GM19025 (cell line): ENCODE data around the gene FGF19.

Source experiments
- ATAC-seq: cut with Tn5 transposase; IDR thresholded peaks from one replicate; pipeline ENCODE4 v1.9.1; 2021; ENCODE audit warnings: mild to moderate bottlenecking, low read depth, moderate library complexity; ENCODE audit not compliant: unreplicated experiment

FGF19 gene, protein sequence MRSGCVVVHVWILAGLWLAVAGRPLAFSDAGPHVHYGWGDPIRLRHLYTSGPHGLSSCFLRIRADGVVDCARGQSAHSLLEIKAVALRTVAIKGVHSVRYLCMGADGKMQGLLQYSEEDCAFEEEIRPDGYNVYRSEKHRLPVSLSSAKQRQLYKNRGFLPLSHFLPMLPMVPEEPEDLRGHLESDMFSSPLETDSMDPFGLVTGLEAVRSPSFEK

GRCh38 chr11:69703768-69704507 is at the start of gene FGF19:
TSS of gene FGF19 (minus strand) at chr11:69704022. CDS start at chr11:69703876, 146 bp downstream.
- no peak for ATAC-seq

DNA sequence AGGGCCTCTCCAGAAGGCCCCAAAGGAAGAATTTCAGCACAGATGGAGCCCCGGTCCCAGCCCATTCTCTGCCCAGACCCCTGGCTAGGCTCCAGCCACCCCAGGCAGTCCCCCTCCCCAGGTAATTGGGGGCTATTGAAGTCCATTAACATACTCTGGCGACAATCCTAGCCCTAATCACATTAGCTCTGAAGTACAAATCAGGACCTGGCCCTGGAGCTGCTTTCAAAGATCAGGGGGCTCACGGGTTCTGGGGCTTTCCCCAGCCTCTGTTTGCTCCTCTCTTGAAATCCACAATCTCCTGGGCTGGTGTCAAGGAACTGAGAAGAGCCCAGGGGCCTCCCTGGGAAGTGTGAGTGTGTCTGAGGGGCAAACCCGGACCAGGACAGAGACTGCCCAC is 49.1 kb upstream of the FGF19 start:
- ATAC-seq: no peak

GRCh38 chr11:69750875-69751597 is 47.2 kb upstream of the FGF19 start:
- no peak for ATAC-seq

- ATAC-seq: no peak
Measured at GRCh38 chr11:69750108-69750850, 46.5 kb upstream of the FGF19 start.

DNA sequence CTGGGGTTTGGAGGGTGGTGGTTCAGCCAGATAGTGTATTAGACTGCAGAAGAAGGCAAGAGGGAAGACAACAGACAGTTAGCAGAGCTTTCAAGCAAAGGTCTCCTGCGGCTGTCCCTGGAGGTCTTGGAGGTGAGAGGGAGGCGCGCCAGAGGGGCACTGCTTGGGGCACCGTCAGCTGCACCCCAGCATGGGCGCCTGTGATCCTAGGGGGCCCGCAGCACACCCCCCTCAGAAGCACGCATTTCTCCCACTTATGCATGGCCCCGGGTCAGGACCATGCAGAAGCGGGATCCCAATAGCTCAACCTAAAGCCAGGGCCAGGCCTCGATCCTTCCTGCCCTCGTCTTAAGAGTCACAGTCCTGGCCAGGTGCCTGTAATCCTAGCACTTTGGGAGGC is 44.8 kb upstream of the FGF19 start:
- no peak for ATAC-seq

- no peak for ATAC-seq
Measured at GRCh38 chr11:69746752-69747742, 43.2 kb upstream of the FGF19 start.

- ATAC-seq: no peak
Measured at GRCh38 chr11:69746140-69746539, 42.3 kb upstream of the FGF19 start.

DNA sequence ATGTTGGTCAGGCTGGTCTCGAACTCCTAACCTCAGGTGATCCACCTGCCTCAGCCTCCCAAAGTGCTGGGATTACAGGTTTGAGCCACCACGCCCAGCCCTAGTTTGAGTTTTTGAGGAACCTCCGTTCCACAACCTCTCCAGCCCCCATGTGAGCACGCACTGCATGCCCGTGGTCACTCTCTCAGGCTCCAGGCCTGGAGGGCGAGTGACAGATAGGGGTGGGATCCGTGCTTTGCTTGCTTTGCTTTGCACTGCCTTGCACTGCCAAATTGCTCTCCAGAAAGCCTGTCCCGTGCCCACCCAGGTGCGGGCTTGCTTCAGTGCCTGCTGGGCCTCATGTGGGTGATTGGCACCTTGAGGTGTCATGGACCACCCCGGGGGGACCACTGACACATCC is 41.4 kb upstream of the FGF19 start:
- no peak for ATAC-seq

DNA sequence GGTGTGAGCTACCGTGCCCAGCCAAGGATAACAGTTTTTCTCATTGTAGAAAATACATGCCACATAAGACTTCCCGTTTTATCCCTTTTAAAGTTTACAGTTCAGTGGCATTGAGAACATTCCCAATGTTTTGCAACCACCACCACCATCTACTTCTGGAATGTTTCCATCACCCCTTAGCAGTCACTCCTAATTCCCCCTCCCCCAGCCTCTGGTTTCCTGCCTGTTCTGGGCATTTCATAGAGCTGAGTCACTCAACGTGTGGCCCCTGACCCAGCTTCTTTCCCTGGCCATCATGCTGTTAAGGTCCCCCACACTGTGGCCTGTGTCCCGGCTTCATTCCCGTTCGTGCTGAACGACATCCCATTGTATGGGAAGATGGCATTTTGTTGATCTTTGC is 40.6 kb upstream of the FGF19 start:
- ATAC-seq: no peak

GRCh38 chr11:69734841-69735240 is 31.0 kb upstream of the FGF19 start:
- no peak for ATAC-seq

DNA sequence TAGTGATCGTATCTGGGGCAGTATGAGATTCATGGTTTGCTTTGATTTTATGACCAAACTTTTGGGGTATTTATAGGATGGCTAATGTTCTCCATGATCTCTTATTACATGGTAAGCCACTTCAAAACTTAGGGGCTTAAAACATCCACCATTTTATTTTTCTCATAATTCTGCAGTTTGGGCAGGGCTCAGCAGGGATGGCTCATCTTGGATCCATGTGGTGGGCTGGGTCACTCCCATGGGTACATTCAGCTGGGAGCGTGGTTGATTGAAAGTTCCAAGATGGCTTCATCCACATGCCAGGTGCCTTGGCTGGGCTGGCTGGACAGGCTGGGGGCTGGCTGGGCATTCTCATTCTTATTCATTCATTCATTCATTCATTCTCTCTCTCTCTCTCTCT is 30.5 kb upstream of the FGF19 start:
- ATAC-seq: no peak

GRCh38 chr11:69732910-69733309 is 29.1 kb upstream of the FGF19 start:
- no peak for ATAC-seq

GRCh38 chr11:69731110-69731509 is 27.3 kb upstream of the FGF19 start:
- no peak for ATAC-seq

- ATAC-seq: no peak
Measured at GRCh38 chr11:69730500-69730899, 26.7 kb upstream of the FGF19 start.

DNA sequence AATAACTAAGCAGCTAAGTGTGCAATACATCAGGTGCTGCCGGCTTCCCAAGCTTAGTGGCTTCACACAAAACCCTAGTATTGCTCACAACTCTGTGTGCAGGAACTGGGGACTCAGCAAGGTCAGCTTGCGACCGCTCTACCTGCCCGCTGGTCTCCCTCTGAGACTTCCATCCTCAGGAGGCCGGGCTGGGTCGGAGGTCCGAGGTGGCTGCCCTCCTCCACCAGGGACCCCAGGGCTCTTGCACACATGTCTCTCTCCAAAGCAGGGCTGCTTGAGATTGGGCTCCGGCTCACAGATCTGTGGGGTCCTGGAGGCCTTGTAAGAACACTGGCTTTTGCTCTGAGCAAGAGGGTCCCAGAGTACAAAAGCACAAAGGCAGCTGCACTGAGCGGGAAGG is 25.4 kb upstream of the FGF19 start:
- ATAC-seq: no peak

- ATAC-seq: no peak
Measured at GRCh38 chr11:69727266-69727665, 23.4 kb upstream of the FGF19 start.

- ATAC-seq: no peak
Measured at GRCh38 chr11:69726481-69726880, 22.7 kb upstream of the FGF19 start.

DNA sequence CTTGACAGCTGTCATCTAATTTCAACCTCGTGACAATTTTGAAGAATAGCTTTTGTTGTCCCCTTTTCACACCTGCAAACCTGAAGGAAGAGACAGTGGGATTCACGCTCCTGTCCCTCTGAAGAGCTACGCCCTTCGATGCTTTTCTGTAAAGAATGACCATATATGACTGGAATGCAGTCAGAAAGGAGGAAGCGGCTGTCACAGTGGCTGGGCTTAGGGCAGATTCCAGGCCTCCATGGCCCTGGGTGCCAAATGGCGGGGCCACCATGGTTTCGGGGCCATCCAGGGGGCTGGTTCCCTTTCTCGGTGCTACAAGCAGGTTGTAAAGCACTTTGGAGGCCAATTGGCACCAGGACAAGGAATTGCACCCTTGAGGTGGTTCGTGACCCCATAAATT is 22.2 kb upstream of the FGF19 start:
- no peak for ATAC-seq

- no peak for ATAC-seq
Measured at GRCh38 chr11:69721745-69722144, 17.9 kb upstream of the FGF19 start.

- ATAC-seq: no peak
Measured at GRCh38 chr11:69721106-69721505, 17.3 kb upstream of the FGF19 start.
